OCI-LY7 (cell line): ENCODE results near the gene RANBP9. TPM values are rescaled to one million over a fixed set of nuclear protein-coding genes. Genes with fewer than 3 reads are reported as not detected.

Experiments used
- BruUV-seq: library from RNA; stranded (reverse); fragments of 400-500 nt; replicated peaks from 2 replicates; lab custom pipeline; 2021; lab: Mats Ljungman, UMichigan
- CTCF ChIA-PET: fragments of 300-600 bp; sonication (Branson Sonifier 250); formaldehyde crosslinking; loops from one replicate; lab custom pipeline; 2022; ENCODE audit warnings: antibody characterized with exemption; ENCODE audit not compliant: unreplicated experiment; lab: Charles Lee
- POLR2A ChIA-PET: fragments of 300-600 bp; sonication (Branson Sonifier 250); formaldehyde crosslinking; loops from one replicate; lab custom pipeline; 2022; ENCODE audit warnings: antibody characterized with exemption; lab: Charles Lee
- DNase-seq: peaks from one replicate; pipeline ENCODE4 v3.0.0-alpha.2; 2015; ENCODE audit warnings: low spot score
- H2AFZ ChIP-seq: fragments of 200-600 bp; sonication (generic), shearing (Covaris generic); 2 replicates; pipeline ENCODE4 v1.6.1; 2014; ENCODE audit warnings: mild to moderate bottlenecking, antibody characterized with exemption, low read length, moderate library complexity
- H3K27ac ChIP-seq: fragments of 200-600 bp; sonication (generic); 2 replicates; pipeline ENCODE4 v1.5.1; 2014; ENCODE audit warnings: mixed run types, low read depth, mild to moderate bottlenecking, moderate library complexity, low read length, inconsistent platforms; ENCODE audit not compliant: poor library complexity, severe bottlenecking
- H3K36me3 ChIP-seq: fragments of 200-600 bp; sonication (generic); 2 replicates; pipeline ENCODE4 v1.6.1; 2014; ENCODE audit warnings: mild to moderate bottlenecking, antibody characterized with exemption, low read length, moderate library complexity, mixed read lengths; ENCODE audit not compliant: insufficient read depth
- H3K4me1 ChIP-seq: fragments of 200-600 bp; sonication (generic); 2 replicates; pipeline ENCODE4 v1.5.1; 2014; ENCODE audit warnings: mild to moderate bottlenecking, low read length; ENCODE audit not compliant: insufficient read depth, poor library complexity, severe bottlenecking
- H3K4me2 ChIP-seq: fragments of 200-600 bp; sonication (generic); 2 replicates; pipeline ENCODE4 v1.6.1; 2014; ENCODE audit warnings: mild to moderate bottlenecking, low read length
- H3K4me3 ChIP-seq: fragments of 200-600 bp; sonication (generic); 2 replicates; pipeline ENCODE4 v1.5.1; 2014; ENCODE audit warnings: mild to moderate bottlenecking, low read depth, low read length; ENCODE audit not compliant: poor library complexity, severe bottlenecking
- H3K79me2 ChIP-seq: fragments of 200-600 bp; sonication (generic); 2 replicates; pipeline ENCODE4 v1.6.1; 2016; ENCODE audit warnings: low read depth, mild to moderate bottlenecking, low read length, moderate library complexity, mixed read lengths; ENCODE audit not compliant: insufficient read depth
- H3K9me2 ChIP-seq: fragments of 200-600 bp; sonication (generic); 2 replicates; pipeline ENCODE4 v1.6.1; 2016; ENCODE audit warnings: mild to moderate bottlenecking, low read length, mixed read lengths; ENCODE audit not compliant: insufficient read depth
- H3K9me3 ChIP-seq: fragments of 200-600 bp; sonication (generic); 2 replicates; pipeline ENCODE4 v1.6.1; 2014; ENCODE audit warnings: mild to moderate bottlenecking, mixed run types, low read length, mixed read lengths
- H4K20me1 ChIP-seq: fragments of 200-600 bp; sonication (generic); 2 replicates; pipeline ENCODE4 v1.6.1; 2014; ENCODE audit warnings: mild to moderate bottlenecking, antibody characterized with exemption, low read length, moderate library complexity, mixed read lengths; ENCODE audit not compliant: insufficient read depth
- EZH2phosphoT487 ChIP-seq: fragments of 200-600 bp; sonication (generic); IDR thresholded peaks from 2 replicates; pipeline ENCODE4 v1.6.1; 2018; ENCODE audit warnings: low read depth, borderline replicate concordance, mild to moderate bottlenecking, mixed run types, antibody characterized with exemption, low read length, moderate library complexity, mixed read lengths
- intact Hi-C: fragments of 100-400 bp; cut with micrococcal nuclease; formaldehyde crosslinking; loops from one replicate; pipeline ENCODE4 v1.10.0; 2022; ENCODE audit not compliant: unreplicated experiment
- total RNA-seq, 2 experiments: library from RNA; depleted of rRNA in 1 of 2; stranded (reverse); fragments of >200 nt in 1 of 2; shearing (Covaris generic) in 1 of 2; gene quantifications; 2 replicates each; pipeline ENCODE4 v1.2.3, GENCODE V29; 2014 to 2022
- TF ChIP-seq, protein P1 (sequence below): fragments of 200-600 bp; sonication (generic); conservative IDR thresholded peaks from 2 replicates; pipeline ENCODE4 v1.5.1; 2014; ENCODE audit warnings: mild to moderate bottlenecking, antibody characterized with exemption, low read length, moderate library complexity, mixed read lengths

Gene RANBP9
- total RNA-seq, 2 experiments from 2014 or later = 20.5 to 35.0 TPM

DNA sequence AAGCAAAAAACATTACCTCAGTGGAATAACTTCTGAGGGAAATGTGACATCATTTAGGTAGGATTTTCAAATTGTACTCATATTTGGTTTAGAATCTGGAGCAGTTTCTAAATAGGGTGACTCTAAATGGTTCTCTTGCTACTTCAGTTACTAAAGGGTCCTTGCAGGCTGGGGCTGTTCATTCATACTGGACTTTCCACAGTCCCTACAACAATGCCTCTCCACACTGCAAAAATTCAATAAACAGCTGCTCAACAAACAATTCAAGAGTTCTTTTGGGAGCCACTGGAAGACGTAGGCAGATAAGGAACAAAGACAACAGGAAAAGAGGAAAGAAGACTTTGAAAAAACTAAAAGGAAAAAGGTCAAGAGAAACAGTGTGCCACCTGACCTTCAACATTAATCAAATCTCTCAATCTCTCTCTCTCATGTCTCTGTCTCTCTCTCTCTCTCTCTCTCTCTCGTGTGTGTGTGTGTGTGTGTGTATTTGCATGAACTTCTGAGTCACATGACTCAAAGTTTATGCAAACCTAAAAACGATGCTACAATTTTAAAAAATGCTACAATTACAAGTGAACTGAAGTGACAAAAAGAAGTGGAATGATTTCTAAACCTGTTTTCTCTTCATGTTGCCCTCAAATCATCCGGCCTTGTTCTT, 82.0 kb downstream of the RANBP9 start:
- Histone ChIP-seq H3K4me1 (peaks cover 6% of the 10 kb centered on the region), H3K79me2 (no peaks in the 10 kb centered on the region), H3K9me2 (no peaks in the 10 kb centered on the region), H4K20me1 (no peaks in the 10 kb centered on the region), H3K4me3 (no peak overlapping the region), H3K36me3 (peaks cover 88% of the 10 kb centered on the region), H2AFZ (no peak overlapping the region), H3K4me2 (no peak overlapping the region), H3K27ac (no peak overlapping the region), H3K9me3 (no peaks in the 10 kb centered on the region)
- no peak for DNase-seq
- TF ChIP-seq EZH2phosphoT487 = no peak
- TF ChIP-seq, protein P1, sequence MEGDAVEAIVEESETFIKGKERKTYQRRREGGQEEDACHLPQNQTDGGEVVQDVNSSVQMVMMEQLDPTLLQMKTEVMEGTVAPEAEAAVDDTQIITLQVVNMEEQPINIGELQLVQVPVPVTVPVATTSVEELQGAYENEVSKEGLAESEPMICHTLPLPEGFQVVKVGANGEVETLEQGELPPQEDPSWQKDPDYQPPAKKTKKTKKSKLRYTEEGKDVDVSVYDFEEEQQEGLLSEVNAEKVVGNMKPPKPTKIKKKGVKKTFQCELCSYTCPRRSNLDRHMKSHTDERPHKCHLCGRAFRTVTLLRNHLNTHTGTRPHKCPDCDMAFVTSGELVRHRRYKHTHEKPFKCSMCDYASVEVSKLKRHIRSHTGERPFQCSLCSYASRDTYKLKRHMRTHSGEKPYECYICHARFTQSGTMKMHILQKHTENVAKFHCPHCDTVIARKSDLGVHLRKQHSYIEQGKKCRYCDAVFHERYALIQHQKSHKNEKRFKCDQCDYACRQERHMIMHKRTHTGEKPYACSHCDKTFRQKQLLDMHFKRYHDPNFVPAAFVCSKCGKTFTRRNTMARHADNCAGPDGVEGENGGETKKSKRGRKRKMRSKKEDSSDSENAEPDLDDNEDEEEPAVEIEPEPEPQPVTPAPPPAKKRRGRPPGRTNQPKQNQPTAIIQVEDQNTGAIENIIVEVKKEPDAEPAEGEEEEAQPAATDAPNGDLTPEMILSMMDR = no peak
- POLR2A ChIA-PET = interaction anchor here (0.5 to 0.7 kb wide), 4 partner anchors 61 to 258 kb away, joined by 3 read pairs; no protein-coding TSS in a partner anchor
- intact Hi-C loops = no loop called here
- BruUV-seq = no TSS peak
- CTCF ChIA-PET = no interaction called here

DNA sequence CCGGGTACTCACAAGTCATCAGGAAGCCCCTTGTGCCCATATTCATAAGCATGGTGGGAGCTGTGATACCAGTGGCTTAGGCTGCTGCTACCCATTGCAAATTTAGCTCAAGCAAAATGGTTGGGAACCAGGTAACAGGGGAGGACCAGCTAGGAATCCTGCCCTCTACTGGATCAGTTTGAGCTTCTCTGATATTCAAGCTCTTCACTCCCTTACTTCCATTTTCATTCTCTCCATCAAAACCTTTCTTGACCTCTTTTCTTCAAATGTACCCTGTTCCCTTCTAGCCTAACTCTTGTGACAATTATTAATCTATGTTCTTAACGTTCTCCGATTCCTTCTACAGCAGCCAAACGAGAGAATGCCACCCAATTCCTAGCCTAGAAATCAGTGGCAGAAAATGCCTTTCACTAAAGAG, 86.8 kb downstream of the RANBP9 start:
- BruUV-seq = no TSS peak
- Histone ChIP-seq H3K36me3 (peaks cover 98% of the 10 kb centered on the region), H3K4me3 (no peak overlapping the region), H3K79me2 (no peaks in the 10 kb centered on the region; the same call in 1 of the 2 replicates), H3K9me3 (no peaks in the 10 kb centered on the region), H3K9me2 (no peaks in the 10 kb centered on the region), H3K4me2 (no peak overlapping the region), H4K20me1 (no peaks in the 10 kb centered on the region), H2AFZ (no peak overlapping the region), H3K27ac (no peak overlapping the region), H3K4me1 (peaks cover 5% of the 10 kb centered on the region)
- DNase-seq = peak; percentile 67
- ChIA-PET CTCF (interaction anchor here (1.6 kb wide), 1 partner anchor 9 kb away, joined by 11 read pairs; the partner anchor contains the start of gene NOL7), POLR2A (interaction anchor here (0.6 to 1.4 kb wide), 2 partner anchors 9 to 35 kb away, joined by 3 read pairs; no protein-coding TSS in a partner anchor)
- intact Hi-C loops = loop anchor here (1.0 kb wide), 1 partner anchor 289 kb away; no protein-coding TSS in a partner anchor
- TF ChIP-seq, protein P1 = peak; percentile 86
- TF ChIP-seq EZH2phosphoT487 = no peak
